Stimulated activated CD8-positive, alpha-beta memory T cell treated with anti-CD3 and anti-CD28 coated beads, Interleukin-4, amount 100 ng/mL, for 1 hour (primary cell): ENCODE data around the gene SUCLG2.

Experiments used
- DNase-seq, 2 donors: peaks; one replicate each; pipeline ENCODE4 v3.0.0-alpha.2; 2020; ENCODE audit warnings: low read depth in 2 of 2, low spot score in 1 of 2

The SUCLG2 gene

GRCh38 chr3:67654099-67654843 is at the start of gene SUCLG2:
Gene SUCLG2 (minus strand): TSS chr3:67654612. CDS start chr3:67654586, 26 bp downstream.
- DNase-seq = peak; percentile 46 to 67

DNA sequence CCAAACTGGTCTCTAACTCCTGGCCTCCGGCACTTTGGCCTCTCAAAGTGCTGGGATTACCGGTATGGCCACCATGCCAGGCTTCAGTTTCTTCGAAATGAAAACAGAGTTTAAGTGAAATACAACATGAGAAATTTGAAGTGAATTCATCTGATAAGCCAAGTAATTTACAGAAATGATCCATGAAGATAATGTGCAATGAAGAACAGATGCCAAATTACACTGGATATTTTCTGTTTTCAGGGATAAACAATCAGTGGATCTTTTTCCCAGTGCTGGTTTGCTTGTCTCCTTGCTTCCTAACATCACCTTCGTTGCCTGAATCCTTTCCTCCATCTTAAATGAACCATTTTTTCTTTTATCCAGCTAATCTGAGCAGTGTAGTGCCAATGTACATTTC is 46.2 kb upstream of the SUCLG2 start:
- DNase-seq = no peak

DNA sequence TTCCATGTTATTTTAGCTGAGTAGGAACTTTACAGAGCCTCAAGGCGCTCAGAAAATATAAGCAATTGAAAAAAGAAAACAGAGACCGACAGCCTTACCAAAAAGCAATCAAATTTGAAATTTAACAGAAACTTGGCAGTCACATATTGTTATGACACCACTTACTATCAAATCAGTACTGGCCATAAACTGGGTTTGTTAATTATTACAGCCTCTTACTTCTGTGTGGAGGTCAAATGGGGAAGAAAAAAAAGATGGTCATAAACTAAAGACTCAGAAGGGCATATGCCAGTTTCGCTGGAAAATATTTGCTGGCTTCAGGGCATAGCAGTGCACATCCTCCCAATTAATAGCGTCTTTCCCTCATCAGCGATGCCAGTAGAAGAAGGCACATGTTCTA is 45.5 kb upstream of the SUCLG2 start:
- DNase-seq = no peak

GRCh38 chr3:67692621-67693020 is 38.2 kb upstream of the SUCLG2 start:
- DNase-seq = no peak

GRCh38 chr3:67691926-67692325 is 37.5 kb upstream of the SUCLG2 start:
- no peak for DNase-seq

- DNase-seq = no peak
Measured at GRCh38 chr3:67691207-67691606, 36.8 kb upstream of the SUCLG2 start.

- no peak for DNase-seq
Measured at GRCh38 chr3:67689806-67690205, 35.4 kb upstream of the SUCLG2 start.

DNA sequence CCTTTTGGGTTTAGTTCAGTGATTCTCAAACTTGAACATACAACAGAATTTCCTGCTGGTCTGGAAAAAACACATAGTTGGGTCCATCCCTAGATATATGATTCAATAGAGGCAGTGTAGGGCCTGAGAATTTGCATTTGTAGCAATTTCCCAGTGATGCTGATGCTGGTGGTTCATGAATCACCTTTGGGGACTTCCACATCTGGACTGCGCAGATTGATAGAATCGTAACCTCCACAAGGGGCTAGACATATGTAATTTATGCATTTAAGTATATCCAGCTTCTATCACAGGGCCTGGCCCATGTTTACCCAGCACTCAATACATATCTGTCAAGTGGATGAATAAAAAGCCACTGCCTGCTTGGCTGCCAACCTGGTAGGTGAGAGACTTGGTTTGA is 33.8 kb upstream of the SUCLG2 start:
- no peak for DNase-seq

- DNase-seq = no peak
Measured at GRCh38 chr3:67686069-67686468, 31.7 kb upstream of the SUCLG2 start.

GRCh38 chr3:67685499-67685898 is 31.1 kb upstream of the SUCLG2 start:
- DNase-seq = no peak

- no peak for DNase-seq
Measured at GRCh38 chr3:67684211-67684610, 29.8 kb upstream of the SUCLG2 start.

DNA sequence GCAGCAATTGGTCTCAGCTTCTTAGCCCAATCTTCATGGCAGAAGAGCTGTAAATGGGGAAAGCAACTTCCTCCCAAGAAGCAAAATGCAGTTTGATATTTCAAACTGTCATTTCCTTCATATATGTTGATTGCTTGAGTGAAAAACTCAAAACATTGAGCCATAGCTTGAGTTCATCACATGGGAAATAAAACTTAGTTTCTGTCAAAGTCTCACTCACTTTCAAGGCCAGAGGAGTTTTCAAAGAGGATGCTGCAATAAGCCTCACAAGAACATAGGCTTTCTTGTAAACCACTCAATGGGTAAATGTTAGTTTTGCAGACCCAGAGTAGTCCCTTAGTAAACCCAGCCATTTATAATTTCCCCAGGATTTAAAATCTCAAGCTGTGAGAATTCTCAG is 29.1 kb upstream of the SUCLG2 start:
- no peak for DNase-seq

- no peak for DNase-seq
Measured at GRCh38 chr3:67678665-67679064, 24.3 kb upstream of the SUCLG2 start.

GRCh38 chr3:67674055-67674454 is 19.6 kb upstream of the SUCLG2 start:
- no peak for DNase-seq

DNA sequence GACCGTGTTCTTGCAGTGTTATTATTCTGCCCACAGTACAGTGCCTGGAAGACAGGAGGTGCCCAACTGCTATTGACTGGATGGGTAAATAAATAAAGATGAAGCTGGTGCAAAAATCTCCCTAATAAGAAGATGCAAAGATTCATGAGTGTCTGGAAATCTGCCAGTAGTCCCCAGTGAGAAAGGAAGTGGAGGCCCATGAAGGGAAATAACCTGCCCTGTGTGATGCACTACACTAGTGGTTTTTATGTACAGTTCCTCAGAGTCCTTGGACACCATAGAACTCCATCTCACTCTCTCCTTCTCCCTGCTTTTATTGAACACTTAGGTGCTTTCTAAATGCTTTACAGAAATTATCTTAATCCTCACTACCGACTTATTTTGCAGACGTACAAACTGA is 8.3 kb upstream of the SUCLG2 start:
- DNase-seq = no peak

DNA sequence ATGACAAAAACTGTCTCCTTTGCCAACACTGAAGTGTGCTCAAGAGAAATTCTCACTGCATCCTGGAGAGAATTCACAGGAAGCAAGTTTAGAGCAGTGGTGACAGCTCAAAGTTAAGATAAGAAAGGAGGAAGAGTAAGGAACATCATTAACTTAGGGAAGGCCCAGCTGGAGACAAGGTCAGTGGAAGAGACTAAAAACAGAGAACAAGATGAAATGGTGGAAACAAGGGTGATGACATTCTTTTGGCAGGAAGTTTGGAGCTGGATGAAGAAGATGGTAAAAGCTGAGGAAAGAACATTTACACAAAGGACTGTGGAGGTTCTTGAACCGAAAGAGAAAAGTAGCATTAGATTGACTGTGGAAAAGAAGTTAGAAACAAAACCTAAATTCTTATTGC is 6.7 kb upstream of the SUCLG2 start:
- no peak for DNase-seq

DNA sequence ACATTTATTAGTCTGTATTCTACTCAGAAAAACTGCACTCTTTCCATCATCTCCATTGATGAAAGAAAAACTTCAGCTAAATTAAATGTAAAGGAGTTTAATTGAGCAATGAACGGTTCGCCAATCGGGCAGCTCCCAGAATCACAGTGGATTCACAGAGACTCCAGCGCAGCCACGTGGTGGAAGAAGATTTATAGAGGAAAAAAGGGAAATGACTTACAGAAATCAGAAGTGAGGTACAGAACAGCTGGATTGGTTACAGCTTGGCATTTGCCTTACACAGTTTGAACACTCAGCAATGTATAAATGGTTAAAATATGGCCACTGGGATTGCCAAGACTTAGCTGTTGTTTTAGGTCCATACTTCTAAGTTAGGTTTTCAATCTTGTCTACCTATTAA is 2.8 kb upstream of the SUCLG2 start:
- no peak for DNase-seq

DNA sequence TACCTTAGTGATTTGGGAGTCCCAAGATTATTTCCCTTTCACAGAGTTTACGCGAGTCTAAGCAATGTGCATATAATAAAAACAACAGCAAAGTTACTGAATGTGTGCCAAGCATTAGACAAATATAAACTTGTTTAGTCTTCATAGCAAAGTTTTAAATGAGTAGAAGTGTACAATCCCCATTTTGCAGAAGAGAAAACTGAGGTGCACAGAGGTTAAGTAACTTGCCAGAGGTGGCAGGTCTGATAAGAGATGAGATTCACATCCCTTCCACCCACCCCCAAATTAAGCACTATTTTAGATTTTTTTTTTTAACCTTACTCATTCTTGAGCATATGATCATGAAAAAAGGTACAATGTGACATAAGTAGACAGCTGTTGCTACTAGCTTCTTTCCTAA is 2.2 kb upstream of the SUCLG2 start:
- DNase-seq = no peak

- peak; percentile 42 to 58 for DNase-seq
Measured at GRCh38 chr3:67655364-67656121, 1.1 kb upstream of the SUCLG2 start.

DNA sequence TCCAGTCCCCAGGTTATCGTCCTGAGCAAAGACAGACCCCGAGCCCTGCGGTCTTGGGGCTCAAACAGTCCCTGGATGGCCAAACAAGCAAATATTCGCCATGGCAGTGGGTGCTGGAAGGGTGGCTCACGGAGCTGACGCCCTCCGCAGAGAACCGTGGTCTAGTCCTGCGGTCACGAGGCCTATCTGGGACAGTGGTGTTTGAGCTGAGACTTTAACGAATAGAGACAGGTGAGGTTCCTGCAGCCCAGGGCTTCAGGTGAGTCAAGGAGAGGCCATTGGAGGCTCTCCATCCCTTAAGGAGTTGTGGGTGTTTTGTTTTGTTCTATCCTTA is 399 bp upstream of the SUCLG2 start:
- DNase-seq = no peak

- no peak for DNase-seq
Measured at GRCh38 chr3:67653425-67654098, 850 bp downstream of the SUCLG2 start.

- no peak for DNase-seq
Measured at GRCh38 chr3:67650084-67650483, 4.3 kb downstream of the SUCLG2 start.
